Measurements from ENCODE around the gene LRRC15.

The LRRC15 gene

DNA sequence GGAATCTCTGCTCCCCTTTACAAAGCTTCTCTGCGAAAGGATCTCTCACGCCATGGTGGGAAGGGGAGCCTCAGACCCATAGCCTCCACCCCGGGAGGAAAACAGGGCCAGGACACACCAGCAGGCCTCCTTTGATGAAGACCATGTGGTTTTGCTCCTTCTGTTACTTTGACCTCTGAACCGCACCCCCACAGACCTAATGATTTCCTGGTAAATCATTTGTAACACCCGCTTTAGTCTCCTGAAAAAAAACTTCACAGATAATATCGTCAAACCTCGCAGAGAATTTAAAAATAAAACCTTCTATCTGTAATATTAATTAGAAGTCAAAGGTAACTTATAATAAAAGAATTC, 36.7 kb downstream of the LRRC15 start:
- DNase-seq (ENCODE audit: low read depth), result no peak

DNA sequence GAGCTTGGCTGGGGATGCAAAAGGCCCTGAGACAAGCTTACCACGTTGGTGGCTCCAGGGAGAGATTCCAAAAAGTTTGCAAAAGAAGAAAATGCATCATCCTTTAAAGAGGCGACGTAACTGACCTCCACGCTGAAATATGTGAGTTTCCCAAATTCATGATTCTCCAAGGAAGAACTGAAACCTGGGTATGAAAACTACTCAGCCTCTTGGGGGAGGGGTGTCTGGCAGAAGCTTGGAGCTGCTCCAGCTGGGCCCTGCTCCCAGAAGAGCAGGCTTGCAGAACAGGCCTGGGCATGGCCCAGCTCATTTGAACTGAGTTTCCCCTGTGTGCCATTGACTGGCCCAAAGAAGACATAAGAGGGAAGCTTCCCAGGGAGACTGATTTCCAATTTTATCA, 39.0 kb downstream of the LRRC15 start:
- DNase-seq (ENCODE audit: low read depth), result no peak

DNA sequence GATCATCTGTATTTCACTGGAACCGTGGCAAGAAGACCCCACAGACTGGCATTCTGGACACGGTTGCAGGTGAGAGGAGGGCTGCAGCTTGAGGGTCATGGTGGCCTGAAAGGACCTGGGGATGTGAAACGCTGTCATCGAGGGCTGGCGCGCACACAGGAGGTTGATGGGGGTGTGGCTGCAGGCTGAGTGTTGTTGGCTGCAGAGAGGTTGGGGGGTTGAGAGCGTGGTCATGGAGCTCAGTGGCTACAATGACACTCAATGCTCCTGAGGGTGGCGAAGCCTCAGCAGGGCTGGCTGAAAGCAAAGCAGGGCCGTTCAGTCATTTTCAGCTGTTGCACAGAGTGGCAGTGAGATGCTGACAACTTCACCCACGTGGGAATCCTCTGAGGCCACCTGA, 39.4 kb downstream of the LRRC15 start:
- DNase-seq (ENCODE audit: low read depth), result no peak

DNA sequence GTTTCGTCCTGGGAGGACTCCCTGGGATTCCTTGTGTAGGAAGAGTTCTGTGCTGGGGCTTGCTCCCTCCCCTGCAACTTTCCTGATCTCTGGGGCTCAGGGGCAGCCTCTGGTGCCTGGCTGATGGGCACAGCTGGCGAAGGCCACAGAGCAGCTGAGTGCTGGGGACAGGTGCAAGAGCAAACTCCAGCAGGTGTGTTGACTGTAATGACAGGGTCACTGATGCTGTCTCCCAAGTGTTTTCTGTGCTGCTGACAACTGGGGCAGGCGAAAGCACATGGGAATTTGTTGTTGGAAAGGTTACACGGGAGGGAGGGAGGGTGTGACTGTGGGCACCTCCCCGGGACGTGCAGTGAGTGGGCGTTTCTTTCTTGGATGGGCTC, 40.0 kb downstream of the LRRC15 start:
- no peak for DNase-seq (ENCODE audit: low read depth)

DNA sequence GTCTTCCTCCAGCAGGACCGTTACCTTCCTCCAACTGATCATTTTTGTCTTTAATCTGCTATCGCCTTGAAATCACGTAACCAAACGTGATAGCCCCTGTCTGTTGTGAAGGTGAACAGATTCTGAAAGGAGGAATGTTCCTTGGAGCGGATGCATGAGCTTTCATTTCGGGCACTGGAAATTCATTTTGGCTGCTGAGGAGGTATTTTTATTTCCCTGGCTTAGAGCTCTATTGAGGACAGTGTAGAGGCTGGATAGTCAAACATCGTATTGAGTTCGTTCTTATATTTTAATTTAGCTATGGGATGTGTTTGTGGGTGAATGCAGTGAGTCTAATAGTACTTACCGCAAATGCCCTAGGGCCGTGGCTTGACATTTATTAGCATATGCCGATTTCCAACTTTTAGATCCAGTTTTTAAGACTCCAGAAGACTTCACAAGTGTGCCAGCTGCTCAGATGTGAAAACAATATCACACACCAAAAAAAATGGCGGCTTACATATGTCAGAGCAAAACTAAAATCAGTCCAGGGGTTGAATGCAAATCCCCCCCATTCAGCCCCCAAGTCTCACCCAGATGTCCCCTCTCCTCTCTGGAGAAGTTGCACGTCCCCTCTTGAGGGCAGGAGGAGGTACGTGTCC, 40.5 kb downstream of the LRRC15 start:
- no peak for DNase-seq (ENCODE audit: low read depth)

DNA sequence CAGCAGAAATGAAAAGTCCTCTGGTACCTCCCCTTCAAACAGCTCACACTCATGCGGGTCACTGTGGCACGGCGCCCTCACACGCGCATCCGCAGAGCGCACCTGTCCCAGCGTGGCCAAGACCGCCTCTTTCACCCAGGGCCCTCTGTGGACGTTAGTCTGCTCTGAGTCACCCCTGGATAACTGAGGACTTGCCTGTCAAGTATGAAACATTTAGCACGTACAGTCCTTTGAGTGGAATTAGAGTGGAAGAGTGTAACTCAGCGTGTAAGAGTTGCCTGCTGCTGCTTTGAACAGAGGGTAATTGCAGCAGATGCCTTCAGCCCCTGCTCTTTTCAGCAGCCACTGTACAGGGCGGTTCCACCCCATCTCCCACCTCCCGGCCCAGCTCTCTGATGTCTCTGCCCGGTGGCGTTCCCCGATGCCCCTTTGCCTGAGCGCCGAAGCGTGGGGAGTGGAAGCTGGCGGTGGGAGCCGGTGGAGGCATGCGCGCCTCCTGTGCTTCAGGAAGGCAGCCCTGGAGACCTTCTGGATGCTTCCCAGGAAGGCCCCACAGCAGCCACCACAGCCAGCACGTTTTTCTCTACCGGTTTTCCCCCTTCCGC, 41.4 kb downstream of the LRRC15 start:
- DNase-seq (ENCODE audit: low read depth), result no peak

DNA sequence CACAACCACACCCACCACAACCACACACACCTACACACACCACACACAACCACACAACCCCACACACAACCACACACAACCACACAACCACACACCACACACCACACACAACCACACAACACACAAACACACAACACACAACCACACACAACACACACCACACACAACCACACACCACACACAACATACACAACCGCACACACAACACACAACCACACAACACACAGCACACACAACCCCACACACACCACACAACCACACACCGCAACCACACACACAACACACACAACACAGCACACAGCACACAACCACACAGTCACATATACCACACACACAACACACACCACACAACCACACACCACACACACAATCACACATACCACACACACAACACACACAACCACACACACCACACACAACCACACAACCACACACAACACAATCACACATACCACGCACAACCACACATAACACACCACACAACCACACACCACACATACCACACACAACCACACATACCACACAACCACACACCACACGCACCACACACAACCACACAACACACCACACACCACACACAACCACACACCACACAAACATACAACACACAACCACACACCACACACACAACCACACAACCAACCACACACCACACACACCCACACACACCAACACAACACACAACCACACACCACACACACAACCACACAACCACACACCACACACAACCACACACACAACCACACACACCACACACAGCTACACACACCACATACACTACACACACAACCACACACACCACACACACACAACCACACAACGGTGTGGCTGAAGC, 42.1 kb downstream of the LRRC15 start:
- DNase-seq (ENCODE audit: low read depth), result no peak

DNA sequence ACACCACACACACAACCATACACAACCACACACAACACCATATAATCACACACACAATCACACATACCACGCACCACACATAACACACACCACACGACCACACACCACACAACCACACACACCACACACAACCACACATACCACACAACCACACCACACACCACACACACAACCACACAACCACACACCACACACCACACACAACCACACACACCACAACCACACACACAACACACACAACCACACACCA, 42.6 kb downstream of the LRRC15 start:
- no peak for DNase-seq (ENCODE audit: low read depth)

DNA sequence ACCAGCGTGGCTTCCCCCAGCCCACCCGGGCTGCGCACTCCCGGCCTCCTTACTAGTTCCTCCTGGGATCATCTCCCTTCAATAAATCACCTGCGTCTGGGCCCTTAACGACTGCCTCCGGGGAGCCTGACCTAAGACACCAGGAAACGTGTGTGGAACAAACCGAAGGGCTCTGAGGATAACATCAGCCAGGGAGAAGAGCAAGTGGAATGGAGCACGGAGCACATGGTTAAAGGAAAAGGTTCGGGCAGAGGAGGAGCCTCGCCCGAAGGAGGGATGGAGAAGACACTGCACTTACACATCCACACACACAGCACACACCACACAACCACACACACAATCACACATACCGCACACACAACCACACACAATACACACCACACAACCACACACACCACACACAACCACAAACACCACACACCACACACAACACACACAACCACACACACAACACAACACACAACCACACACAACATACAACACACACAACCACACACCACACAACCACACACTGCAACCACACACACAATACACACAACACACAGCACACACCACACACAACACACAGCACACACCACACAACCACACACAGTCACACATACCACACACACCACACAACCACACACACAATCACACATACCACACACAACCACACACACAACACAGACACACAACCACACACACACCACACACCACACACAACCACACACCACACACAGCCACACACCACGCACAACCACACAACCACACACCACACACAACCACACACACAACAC, 43.2 kb downstream of the LRRC15 start:
- no peak for DNase-seq (ENCODE audit: low read depth)

DNA sequence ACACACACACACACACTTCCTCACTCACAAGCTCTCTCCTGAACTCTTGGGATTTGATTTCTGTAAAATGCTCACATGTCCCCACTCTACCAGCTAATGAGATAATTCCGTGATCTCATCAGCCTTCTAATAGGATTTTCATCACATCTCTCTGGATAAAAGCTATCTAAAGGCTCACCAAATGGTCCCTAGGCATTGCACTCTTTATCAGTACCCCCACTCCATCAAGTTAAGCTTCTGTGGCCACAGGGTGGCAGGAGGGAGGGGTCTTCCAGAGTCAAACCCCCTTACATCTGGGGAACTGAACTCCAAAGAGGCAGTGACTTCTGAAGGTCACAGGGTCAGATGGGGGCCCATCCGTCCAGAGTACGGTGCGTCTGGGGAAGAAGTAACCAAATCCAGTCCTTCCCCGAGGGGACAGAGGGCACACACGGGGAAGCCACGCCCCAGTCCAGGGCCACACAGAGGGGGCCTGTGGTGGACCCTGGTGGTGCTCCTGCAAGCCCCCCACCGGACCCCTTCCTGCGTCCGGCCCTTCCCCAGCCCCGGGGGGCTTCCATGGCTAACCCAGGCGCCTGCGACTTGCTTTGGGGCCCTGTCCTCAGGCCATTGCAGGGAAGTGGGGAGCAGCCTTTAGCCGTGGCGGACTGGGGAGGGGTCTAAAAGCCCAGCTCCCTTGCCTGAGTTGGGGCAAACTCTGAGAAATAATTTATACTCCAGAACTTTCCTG, 44.0 kb downstream of the LRRC15 start:
- no peak for DNase-seq (ENCODE audit: low read depth)

DNA sequence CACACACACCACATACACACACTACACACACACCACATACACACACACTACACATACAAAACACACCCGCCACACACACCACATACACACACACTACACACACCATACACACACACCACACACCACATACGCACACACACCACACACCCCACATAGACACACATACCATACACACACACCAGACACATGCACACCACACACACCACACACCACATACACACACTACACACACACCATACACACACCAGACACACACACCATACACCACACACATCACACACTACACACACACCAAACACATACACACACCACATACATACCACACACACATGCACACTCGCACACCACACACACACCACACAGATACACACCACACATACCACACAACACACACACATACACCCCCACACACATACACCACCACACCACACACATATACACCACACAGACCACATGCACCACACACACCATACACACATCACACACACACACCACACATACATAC, 44.7 kb downstream of the LRRC15 start:
- no peak for DNase-seq (ENCODE audit: low read depth)

DNA sequence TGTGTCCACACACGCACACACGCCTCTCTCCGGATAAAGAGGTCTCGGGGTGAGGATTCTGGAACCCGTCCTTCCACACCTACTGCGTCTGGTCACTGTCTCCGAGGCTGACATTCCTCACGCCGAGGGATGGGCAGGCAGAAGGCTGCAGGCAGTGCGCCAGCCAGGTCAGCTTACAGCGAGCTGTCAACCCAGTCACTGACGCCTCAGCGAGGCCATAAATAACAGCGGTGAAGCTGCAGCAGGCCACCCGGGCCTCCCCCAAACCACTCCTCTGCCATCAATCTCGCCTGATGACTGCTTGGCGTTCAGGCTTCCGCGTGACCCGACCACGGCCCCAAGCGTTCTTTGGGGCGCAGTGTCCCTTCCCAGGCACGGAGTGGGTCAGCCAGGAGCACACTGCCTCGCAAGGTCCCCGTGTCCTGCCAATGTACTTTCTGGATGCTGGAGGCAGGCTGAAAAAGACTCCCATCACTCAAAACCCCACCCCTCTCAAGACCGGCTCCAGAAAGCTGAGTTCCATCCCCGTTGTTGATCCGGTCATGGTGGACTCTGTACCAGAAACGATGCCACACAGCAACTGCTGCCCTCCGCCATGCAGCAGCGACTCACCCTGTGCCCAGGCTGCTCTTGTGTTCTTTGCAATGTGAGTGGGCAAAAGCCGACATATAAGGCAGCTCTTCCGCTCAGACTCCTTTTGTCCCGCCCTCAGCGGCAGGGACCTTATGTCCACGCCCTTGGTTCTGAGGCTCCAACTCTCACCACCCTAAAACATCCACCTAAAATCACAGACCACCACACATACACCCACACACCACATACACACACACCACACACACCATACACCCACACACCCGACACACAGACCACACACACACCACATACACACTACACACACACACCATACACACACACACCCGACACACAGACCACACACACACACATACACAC, 45.5 kb downstream of the LRRC15 start:
- no peak for DNase-seq (ENCODE audit: low read depth)

DNA sequence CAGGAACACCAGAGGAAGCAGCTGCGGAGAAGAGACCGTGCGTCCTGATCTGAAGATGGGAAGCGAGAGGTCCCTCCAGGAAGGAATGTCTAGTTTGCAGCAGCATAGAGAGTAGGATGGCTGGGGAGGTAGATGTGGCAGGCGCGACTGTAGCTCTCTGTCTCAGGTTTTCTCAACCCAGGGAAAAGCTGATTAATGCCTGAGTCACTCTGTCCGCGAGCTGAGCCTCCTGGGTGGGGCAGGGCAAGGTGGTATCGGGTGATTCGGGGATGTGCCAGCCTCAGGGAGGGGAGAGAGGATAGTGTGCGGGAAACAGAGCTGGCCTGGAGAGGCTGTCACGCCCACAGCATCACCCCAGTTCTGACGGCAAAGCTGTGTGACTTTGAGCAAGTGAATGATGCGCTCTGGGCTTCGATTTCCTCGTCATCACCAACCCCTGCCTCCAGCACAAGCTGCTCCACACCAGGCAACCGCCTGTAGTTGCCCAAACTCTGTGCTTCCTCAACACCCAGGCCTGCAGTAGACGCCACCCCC, 46.8 kb downstream of the LRRC15 start:
- peak; percentile 91 for DNase-seq (ENCODE audit: low read depth)

DNA sequence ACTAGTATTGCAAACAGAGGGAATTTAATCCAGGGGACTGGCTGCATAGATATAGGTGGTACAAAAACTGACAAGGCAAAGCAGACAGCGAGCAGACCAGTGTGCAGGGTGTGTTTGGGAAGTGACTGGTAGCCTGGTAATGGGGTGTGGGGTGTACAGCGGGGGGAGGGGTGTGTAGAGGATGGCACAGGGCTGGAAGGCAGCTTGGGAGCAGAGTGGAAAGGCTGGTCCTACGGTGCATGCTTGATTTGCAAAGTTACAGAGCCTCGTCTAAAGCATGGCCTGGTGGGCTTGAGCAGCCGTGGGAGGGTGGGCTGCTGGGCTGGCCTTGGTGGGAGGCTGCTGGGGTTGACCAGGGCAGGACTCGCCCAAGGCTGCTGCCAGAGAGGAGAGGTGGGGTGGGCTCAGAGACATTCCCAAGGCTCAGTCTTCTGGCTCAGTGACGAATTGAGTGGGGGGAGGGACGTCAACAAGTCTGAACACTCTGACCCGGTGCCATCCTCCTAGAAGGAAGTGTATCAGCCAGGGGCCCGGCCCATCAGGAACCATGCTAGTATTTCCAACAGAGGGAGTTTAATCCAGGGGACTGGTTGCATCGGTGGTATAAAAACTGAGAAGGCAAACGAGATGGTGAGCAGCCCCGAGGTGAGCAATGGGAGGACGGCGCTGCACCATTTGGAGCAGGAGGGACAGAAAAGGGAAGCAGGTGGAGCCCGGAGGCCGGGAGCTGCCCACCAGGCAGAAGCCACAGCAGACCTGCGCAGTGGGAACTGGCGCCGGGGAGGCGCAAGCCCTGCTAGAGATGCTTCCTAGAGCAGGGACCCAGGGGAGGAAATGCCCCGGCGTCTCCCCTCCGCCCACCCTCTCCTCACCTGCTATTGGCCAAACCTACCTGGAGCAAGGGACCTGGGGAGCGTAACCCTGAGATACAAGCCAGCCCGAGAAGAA, 47.6 kb downstream of the LRRC15 start:
- no peak for DNase-seq (ENCODE audit: low read depth)

GRCh38 chr3:194320744-194321243, 48.7 kb downstream of the LRRC15 start:
- no peak for DNase-seq (ENCODE audit: low read depth)

- no peak for DNase-seq (ENCODE audit: low read depth)
Observed at GRCh38 chr3:194320100-194320499, 49.4 kb downstream of the LRRC15 start.

GRCh38 chr3:194318511-194319161, 50.9 kb downstream of the LRRC15 start:
- DNase-seq (ENCODE audit: low read depth), result no peak

DNA sequence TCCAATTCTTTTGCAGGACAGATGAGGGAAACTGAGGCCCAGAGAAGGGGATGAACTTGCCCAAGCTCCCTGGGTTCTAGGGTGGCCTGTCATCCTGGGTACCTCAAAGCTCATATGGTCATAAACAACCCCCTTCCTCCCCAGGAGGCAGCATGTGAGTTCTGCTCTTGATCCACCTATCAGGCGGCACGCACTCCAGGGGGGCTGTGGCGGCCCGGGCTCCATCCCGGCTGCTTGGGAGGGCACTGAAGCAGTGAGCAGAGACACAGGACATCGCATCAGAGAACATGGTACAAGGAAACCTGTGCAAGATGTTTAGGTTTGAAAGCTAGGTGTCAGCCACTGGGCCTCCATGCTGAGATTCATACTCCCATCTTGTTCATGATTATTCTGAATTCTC, 52.6 kb downstream of the LRRC15 start:
- no peak for DNase-seq (ENCODE audit: low read depth)

GRCh38 chr3:194315965-194316361, 53.6 kb downstream of the LRRC15 start:
- DNase-seq (ENCODE audit: low read depth), result no peak
